ENCODE data around the gene CLCNKB.
"Not testable (repeated sequence)": the region's sequence is repeated elsewhere in the genome, so short reads cannot be mapped to it uniquely, and the experiment has no call there.

The CLCNKB gene

DNA sequence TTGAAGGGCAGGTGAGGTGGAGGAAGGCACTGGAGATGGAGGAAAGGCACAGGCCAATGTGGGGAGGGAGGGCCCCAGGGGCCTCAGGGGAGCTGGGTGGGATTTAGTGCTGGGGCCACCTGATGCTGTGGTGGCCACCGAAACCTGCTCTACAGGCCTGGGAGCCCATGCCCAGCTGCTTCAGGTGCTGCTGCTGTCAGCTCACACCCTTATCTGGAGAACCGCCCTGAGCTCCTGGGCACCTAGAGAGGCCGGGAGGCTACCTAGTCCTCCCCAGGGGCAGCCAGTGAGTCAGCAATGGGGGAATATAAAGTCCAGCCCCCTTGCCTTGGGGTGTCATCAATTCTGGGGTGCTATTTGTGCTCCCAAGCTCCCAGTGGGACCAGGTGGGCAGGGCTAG, 17.7 kb downstream of the CLCNKB start:
- no peak for DNase-seq (ENCODE audit: low read depth)

- DNase-seq (ENCODE audit: low read depth) = not testable (repeated sequence)
These were observed 18.6 kb downstream of the CLCNKB start for GRCh38 chr1:16061989-16062686.

DNA sequence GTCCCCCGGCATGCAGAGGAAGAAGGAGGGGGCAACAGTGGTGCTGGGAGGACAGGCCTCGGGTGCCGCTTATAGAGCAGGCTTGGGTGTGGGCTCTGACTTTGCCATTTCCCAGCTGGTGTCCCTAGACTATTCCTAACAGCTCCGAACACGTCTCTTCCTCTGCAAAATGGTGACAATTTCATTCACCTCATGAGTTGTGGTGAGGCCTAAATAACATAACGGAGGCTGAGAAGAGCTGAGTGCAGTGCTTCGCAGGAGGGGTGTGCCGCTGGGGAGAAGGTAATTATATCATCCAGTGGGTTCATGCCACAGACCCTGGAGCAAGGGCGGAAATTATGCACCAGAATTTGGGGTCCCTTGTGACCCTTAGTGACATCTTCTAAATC, 19.1 kb downstream of the CLCNKB start:
- DNase-seq (ENCODE audit: low read depth) = not testable (repeated sequence)

DNA sequence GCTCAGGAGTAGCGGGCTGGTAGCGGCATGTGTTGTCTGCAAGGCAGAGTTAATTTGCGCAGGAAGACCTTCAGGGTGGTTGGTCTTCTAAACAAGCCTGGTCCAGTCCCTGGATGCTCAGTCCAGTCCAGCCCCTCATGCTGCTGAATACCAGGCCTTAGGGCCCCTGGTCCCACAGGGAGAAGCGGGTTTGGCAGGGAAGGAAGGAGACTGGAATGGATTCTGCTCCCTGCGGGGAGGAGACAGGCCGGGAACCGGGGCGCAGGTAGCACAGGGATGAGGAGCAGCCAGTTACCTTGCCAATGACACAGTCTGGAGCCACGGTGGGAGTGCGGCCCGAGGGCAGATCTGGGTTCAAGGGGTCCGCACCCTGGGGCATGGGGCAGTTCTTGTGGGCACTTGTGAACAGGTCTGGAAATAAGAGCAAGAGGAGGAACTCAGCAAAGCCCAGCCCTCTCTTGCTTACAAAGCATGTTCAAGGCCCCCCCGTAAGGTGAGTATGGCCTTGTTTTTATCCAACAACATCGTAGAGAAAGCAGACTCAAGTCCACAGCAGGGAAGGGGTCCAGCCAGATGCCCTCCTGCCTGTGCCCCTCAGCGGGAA, 19.7 kb downstream of the CLCNKB start:
- DNase-seq (ENCODE audit: low read depth) = no peak

DNA sequence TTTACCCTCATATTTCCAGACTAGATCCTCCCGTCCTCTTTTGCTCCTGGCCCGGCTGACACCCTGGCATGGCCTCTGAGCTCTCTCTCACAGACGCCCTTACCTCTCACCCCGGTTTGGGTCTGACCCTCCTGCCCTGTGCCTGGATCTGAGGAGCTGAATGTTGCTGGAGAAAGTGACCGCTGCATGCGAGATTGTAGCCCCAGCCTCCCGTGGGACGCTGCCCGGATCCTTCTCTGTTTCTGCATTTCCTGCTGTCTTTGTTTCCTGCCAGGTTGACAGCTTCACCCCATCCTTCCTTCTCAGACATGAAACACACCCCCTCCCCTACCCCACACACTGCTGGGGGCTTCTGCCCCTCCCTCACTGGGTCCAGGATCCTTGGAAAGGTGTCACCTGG, 20.3 kb downstream of the CLCNKB start:
- DNase-seq (ENCODE audit: low read depth) = no peak

DNA sequence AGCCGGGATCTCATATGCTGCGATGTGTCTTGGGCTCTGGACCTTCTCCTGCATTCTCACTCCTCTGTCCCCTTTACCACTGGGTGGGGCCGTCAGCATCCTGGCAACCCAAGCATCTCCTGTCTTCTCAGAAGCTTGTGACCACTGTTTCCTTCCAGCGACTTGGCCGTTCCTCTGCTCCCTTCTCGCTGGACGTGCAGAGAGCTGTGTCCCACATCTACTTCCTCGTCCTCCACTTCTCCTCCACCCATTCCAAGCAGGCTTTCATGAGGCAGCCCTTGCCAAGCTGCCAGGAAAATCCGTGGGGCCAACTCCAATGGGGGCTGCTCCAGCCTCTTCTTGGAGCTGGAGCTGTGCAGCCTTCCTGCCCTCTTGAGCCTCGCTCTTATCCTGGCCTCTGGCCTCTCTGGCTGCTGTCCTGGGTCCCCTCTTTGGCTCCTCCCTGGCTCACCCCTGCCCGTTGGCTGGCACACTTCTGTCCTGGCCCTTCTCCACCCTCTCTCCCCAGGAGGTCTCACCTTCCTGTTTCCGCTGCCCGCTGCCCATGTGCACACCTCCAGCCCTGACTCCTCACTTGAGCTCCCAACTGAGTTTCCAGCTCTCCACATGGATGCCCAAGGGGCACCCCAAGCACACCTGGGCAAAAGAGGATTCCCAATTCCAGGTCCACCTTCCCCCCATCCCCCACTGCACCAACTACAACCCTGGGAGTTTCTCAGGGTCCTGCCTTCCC, 21.1 kb downstream of the CLCNKB start:
- DNase-seq (ENCODE audit: low read depth) = no peak

GRCh38 chr1:16065269-16065576, 21.6 kb downstream of the CLCNKB start:
- no peak for DNase-seq (ENCODE audit: low read depth)

DNA sequence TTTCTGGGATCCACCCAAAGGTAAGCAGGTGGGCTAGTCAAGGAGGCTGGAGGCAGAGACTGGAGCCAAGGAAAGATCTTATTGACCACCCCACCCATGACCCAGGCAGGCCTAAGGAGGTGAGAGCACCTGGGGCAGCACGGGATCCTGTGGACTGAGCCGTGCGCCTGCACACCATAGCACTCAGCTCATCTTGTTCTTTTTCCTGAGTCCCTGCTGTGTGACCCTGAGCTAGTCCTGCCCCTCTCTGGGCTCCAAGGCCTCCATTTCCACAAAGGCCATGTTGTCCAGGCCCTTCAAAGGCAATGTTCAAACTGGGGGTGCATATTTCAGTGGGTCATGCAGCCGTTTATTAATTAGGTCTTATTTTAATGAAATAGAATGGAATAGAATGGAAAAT, 22.7 kb downstream of the CLCNKB start:
- no peak for DNase-seq (ENCODE audit: low read depth)

GRCh38 chr1:16067127-16067768, 23.7 kb downstream of the CLCNKB start:
- DNase-seq (ENCODE audit: low read depth) = no peak

GRCh38 chr1:16067933-16068332, 24.4 kb downstream of the CLCNKB start:
- DNase-seq (ENCODE audit: low read depth) = no peak

DNA sequence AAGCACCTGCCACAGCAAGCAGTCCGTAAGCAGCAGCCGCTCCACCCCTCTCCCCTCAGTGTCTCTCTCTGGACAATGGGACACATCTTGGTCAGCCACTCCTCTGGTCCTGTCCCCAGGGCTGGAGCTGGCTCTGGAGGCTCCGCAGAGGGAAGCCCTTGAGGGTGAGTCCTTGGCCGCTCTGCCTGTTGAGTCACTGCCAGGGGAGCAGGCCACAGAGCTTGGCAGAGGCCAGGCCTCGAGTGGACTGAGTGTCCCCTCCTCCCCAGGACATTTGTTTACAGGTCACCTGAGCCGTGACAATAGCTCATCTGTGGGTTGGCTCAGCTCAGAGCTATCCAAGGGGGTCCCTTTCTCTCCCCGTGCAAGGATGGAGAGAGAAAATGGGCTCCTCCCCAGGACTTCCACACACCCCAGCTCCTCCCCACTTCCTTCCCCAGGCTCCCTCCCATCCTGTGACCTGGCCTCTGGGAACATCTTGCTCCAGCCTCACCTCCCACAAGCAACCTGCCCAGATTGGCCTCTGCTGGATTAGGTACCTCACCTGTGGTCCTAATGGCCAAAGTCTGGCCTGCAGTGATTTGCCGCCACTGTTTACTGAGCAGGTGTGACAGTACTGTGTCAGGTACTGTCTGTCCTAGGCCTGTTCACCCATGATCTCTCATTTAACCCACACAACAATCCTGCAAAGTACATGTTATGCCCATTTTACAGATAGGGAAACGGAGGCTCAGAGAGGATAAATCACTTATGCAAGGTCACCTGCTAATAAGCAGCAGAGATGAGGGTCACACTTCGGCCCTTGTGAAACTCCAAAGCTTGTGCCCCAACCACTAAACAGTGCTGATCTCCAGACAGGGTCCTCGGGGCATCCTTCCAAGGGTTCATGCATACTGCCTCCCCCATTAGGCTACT, 25.0 kb downstream of the CLCNKB start:
- DNase-seq (ENCODE audit: low read depth) = no peak

DNA sequence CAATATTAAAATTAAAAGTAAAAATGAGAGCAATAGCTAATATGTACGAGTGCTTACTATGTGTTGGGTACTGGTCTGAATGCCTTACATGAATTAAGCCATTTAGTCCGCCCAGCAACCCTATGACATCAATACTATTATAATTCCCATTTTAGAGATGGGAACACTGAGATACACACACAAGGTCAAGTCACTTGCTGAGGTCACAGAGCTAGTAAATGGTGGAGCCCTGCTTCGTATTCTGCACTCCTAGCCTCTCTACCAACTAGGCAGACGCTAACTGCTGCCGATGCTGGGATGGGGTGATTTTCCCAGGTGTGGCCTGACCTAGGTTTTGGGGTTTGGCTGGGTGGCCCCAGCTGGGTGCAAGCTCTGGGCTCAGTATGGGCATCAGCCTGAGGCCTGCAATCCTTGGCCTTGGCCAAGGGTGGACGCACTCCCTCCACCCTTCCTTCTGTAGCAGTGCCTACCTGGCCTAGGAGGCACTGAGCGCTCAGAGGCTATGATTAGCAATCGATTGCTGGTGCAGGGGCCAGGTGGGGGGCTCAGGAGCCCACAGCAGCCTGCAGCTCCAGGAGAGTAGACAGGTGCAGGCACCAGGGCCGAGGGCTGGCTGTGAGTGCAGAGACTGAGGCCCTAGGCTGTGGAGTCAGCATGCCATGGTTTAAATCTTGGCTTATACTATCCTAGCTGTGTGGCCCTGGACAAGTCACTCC, 27.2 kb downstream of the CLCNKB start:
- DNase-seq (ENCODE audit: low read depth) = no peak

DNA sequence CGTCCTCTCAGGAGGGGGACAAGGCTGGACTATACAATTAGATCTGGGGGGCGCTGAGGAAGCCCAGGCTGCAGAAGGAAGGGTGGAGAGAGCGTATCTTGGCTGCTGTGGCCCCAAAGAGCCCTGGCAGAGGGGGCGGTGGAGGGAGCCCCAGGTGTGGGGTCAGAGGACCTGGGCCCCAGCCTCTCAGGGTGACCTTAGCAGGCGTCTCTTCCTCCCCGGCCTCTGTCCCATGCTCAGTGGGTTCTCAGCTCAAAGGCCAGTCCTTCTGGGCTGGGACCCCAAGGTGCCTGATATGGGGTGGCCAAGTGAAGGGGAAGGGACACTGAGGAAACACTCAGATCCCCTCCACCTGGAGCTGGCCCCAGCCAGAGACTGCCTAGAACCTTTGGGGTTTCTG, 28.0 kb downstream of the CLCNKB start:
- no peak for DNase-seq (ENCODE audit: low read depth)

- no peak for DNase-seq (ENCODE audit: low read depth)
These were observed 28.5 kb downstream of the CLCNKB start for GRCh38 chr1:16072095-16072494.

DNA sequence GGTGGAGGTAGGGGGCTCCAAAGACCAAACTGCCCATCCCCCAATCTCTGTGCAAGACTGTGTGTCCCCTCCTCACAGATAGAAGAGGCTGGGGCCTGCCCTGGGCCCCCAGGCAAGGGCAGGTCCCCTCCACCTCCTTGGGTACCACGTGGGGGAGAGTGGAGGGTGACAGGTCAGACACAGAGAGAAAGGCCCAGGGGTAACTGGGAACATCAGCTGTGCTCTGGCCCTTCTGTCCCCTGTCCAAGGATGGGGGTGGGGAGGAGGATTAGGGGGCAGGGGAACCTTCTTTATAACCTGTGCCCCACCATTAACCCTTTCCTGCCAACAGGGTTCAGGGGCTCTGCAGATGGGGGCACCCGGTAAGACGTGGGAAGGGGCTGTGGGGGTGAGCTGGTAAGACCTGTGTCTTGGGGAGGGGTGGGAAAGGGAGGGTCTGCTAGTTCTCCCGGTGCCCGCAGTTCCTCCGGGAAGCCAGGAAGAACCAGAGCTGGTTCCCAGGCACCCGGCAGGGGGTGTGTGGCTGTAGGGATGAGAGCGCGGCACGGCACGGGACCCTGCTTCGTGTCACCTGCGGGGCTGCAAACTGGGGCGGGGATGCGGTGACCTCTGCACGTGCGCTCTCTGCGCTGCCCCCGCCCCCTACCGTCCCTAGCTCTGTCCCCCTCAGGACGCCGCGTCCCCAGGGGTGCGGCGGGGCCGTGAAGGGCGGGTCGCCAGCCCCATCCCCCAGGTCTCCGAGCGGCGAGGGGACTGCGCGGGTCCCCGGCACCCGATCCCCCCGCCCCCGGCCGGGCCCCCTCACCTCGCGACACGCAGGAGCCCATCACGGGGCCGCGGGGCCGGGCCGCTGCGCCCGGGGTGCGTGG, 29.3 kb downstream of the CLCNKB start:
- no peak for DNase-seq (ENCODE audit: low read depth)

GRCh38 chr1:16073490-16074119, 30.0 kb downstream of the CLCNKB start, which contains the start of gene FAM131C:
Gene FAM131C, minus strand, starts transcription at chr1:16073651. Its CDS starts 209 bp downstream, at chr1:16073442.
- peak; percentile 15 for DNase-seq (ENCODE audit: low read depth)

GRCh38 chr1:16074217-16074616, 30.6 kb downstream of the CLCNKB start:
- no peak for DNase-seq (ENCODE audit: low read depth)

GRCh38 chr1:16075337-16076030, 31.9 kb downstream of the CLCNKB start:
- DNase-seq (ENCODE audit: low read depth) = no peak

All from stimulated activated CD8-positive, alpha-beta memory T cell treated with anti-CD3 and anti-CD28 coated beads, Interleukin-7, amount 100 ng/mL, for 24 hours (primary cell).